HG02623 (cell line): Measurements from ENCODE around the gene PIWIL4.

Source experiments
- ATAC-seq: cut with Tn5 transposase; IDR thresholded peaks from one replicate; pipeline ENCODE4 v1.9.1; 2021; ENCODE audit warnings: moderate library complexity; ENCODE audit not compliant: unreplicated experiment

PIWIL4 gene

DNA sequence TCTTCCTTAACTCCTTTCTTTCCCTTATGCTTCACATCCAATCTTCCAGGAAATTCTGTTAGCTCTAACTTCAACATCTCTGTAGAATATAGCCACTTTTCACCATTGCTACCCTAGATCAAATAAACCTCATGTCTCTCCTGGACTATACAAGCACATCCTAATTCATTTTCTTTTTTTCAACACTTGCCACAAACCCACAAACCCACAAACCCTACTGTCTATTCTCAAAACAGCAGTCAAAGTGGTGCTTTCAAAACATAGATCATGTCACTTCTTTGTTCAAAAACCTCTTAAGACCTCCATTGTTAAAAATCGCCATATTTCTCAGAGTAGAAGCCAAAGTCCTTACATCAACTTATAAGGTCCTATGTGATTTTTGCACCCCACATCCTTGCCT lies 94.3 kb downstream of the PIWIL4 start:
- ATAC-seq = no peak

DNA sequence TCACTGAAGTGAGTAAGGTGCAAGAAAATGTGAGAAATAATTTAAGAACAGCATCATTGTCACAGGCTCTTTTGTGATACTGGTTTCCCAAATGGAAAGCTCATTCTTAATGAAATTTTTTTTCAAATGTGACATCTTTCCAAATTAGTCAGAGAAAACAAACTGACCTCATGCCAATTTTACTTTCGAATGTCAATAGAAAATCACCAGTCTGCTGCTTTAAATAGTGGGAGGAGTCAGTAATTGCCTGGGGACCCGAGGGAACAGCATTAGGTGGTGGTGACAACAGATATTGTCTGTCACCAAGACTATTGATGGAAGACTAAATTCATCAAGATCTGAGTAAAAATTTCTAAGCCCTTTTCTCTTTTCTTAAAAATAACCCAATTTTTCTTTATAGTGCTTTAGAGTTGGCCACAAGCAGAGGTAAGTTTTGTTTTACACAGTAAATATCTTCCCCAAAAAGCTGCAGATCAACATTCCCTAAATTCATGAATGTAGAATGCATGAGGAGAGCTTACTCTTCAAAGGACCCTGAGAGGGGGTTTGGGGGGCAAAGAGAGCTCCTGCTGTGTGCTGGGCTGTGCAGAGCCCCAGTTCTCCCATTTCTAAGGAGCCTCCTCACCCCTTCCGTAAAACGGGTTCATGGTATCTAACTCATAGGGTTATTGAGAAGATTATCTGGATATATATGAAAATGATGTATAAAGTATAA lies 95.1 kb downstream of the PIWIL4 start:
- no peak for ATAC-seq

DNA sequence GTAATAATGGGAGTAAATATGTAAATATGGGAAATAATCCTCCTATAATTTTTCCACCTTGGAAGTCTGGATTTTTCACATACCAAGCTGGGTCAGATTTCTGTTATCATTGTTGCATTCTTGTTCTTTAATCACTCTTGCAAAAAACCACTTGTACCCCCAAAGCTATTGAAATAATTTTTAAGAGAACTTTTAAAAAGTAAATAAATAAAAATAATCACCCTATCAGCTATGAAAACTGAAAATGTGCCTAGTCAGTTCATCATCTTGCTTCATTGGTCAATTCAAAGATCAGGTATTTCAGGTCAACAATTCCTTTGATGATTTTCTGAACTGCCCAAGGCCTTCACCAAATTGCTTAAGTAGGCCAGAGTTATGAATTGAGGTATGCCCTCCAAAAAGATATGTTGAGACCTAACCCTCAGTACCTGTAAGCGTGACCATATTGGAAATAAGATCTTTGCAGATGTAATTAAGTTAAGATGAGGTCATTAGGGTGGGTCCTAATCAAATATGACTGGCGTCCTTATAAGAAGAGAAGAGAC lies 95.8 kb downstream of the PIWIL4 start:
- ATAC-seq = no peak

DNA sequence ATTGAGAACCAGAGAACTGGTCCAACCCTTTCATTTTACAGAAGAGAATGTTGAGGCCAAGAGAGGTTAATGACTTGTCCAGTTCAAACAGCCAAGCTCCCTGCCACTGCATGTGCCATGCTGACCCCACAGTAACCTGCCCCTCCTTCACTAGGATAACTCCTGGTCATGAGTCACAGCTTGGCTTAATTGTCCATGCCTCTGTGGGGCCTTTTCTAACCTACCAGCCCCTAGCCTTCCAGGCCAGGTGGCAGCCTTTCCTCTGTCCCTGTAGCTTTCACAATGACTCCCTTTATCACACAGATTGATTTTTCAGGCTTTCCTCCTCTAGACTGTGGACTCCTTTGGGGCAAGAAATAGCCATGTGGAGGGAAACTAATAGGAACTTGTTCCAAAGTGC lies 97.2 kb downstream of the PIWIL4 start:
- ATAC-seq = no peak

DNA sequence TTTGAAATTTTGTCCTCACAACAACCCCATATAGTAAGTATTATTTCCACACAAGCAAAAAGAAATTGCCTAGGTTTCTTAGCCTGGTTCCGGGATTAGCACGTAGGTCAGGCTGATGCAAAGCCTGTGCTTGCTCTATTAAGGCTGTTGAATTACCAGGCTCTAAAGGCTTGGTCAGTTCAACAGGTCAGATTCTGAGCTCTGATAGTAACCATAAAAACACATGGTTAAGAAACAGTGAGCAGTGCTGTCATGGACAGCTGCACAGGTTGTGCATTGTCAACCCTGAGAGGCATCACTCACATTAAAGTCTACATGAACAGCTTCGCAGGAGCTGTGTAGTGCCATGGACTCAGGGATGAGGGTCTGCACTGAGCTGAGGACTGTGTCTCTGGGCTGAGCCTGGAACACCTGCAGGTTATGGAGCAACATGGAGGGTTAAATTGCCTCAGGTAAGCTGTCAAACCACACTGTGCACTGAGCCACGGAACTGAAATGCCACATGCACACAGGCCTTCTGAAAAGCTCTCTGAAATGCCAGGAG lies 98.0 kb downstream of the PIWIL4 start:
- no peak for ATAC-seq

DNA sequence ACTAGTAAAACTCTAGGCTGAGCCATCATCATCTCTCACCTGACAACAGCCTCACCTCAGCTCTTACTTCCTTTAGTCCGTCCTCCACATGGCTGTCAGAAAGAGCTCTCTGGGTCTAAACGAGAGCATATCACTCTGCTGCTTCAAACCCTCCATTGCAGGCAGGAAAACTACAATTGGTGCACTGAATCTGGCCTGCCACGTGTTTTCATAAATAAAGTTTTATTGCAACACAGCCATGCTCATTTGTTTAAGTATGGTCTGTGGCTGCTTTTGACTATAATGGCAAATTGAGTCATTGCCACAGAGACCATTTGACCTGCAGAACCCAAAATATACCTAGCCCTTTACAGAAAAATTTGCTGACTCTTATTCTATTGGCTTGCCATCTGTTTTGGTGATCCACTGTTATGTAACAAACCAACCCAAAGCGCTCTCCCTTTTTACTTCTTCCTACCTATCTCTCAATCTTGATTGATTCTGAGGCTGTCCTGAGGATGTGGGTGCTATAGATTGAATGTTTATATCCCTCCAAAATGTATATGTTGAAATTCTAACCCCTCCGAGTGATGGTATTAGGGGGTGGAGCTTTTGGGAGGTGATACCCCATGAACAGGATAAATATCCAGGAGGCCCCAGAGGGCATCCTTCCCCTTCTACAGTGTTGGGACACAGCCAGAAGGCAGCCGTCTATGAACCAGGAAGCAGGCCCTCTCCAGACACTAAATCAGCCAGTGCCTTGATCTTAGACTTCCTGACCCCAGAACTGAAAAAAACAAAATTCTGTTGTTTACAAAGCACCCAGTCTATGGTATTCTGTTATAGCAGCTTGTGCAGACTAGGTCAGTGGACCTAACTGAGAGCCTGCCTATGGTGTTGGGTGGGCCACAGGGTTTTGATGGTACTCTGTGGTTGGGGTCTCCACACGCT lies 99.9 kb downstream of the PIWIL4 start:
- no peak for ATAC-seq

DNA sequence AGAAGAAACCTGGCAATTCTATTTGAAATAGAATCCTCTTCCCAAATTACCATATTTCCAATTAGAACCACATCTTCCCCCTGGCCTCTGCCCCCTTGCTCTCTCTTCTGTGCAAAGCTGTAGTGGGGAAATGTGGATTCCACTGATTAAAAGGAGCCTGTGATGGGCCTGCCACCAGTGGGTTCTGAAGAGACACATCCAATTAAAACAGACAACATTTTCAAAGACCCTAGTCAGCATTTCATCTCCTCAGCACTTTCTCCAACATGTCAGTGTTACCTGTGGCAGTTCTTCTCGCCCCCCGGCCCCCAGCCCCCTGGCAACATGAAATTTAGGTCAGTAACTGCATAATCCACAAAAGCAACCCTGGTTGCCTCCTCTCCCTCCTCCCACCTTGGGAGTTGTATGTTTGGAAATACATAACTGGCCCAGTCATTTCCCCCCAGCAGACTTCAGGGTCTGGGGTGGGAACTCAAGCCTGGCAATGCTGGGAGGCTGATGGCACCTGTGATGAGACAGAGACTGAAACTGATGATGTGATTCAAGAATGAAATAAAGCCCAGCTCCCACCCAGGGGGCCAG lies 101.1 kb downstream of the PIWIL4 start:
- no peak for ATAC-seq

DNA sequence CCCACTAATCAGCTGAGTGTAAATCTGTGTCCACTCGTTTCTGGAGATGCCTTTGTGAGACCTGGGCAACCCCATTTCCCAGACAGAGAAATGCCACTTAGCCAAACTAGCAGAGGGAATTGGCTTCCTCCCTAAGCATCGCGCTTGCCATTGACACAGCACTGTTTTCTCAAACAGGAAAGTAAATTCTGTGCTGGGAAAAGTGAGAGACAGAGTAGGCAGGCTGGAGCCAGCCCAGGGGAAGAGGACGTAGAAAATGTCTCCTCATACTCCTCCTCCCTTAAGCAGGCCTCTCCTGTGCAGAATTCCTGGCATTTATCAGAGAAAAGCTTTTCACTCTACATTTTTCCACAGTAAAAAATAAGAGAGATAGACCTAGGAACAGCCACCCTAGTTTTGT lies 101.9 kb downstream of the PIWIL4 start:
- ATAC-seq = no peak
